DMS153 treated with DMSO at 0.1 percent for 48 hours (cell line): ENCODE results near the gene PTGES.
A peak's percentile ranks its signal among the peaks of the same experiment; 100 is the strongest.
"Not testable (repeated sequence)": the region's sequence is repeated elsewhere in the genome, so short reads cannot be mapped to it uniquely, and the experiment has no call there.

ENCODE experiments used
- DNase-seq: peaks from one replicate; lab custom pipeline; 2025; ENCODE audit not compliant: unreplicated experiment; lab: John Stamatoyannopoulos, UW

The PTGES gene, protein sequence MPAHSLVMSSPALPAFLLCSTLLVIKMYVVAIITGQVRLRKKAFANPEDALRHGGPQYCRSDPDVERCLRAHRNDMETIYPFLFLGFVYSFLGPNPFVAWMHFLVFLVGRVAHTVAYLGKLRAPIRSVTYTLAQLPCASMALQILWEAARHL

DNA sequence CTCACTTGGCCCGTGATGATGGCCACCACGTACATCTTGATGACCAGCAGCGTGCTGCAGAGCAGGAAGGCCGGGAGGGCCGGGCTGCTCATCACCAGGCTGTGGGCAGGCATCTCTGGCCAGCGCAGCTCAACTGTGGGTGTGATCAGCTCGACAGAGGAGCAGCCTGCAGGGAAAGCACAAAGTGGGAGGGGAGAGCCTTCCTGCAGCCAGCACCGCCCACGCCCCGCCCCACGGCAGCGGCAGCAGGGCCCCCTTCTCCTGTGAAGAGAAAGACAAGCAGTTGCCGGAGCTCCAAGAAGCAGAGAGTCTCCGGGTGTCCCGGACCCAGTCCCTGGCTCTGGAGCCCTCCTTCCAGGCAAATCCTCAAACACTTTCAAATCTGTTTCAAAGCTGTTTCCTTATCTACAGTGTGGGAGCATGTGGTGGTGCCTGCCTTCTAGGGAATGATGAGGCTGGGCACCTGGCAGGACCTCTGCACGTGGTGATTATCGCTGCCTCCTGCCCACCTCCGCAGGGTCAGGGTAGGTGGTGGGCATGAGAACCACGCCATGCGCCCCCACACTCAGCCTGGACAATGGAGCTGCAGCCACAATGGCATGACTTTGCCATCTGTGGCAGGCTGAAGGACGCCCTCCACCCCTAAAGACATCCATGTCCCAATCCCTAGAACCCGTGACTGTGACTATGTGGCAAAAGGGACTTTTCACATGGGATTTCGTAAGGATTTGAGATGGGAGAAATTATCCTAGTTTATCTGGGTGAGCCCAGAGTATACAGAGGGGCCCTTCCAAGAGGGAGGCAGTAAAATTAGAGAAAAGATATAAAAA is at the start of gene PTGES:
Gene PTGES (minus strand): TSS at position 143 of the 830 bp plus-strand sequence. CDS start 30 bp downstream, at position 113.
- peak; percentile 8 for DNase-seq

DNA sequence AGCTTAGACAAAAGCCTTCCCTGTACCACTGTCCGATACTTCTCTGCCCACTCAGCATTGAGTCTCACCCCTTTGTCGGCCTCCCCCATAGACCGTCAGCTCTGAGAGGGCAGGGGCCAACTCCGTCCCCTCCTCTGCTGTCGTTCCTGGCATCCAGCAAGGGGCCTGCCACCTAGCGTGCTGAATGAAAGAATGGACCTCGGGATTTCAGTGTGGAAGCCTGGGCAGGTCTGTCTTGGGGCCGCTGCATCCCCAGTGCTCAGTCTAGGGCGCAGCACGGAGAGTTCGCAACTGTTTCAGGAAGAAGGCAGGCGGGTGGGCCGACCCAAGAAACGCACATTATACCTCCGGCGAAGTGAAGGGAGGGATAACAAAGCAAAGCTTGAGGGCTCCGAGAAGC is 48.7 kb upstream of the PTGES start:
- no peak for DNase-seq

DNA sequence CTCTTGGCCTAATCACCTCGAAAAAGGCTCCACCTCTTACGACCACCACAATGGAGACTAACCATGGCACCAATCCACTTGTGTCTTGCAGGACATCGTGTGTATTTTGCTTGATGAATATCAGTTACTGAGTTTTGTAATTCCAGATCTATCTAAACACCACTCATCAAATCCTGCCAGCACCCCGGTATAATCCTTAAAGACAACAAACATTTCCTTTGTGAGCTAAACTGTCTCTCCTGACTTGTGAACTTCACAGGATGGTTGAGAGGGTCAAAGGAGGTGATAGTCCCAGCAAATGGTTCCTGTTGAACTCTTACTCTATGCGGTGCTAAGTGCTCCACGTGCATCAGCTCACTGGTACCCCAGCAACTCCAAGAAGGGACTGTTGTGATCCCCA is 46.1 kb upstream of the PTGES start:
- no peak for DNase-seq

DNA sequence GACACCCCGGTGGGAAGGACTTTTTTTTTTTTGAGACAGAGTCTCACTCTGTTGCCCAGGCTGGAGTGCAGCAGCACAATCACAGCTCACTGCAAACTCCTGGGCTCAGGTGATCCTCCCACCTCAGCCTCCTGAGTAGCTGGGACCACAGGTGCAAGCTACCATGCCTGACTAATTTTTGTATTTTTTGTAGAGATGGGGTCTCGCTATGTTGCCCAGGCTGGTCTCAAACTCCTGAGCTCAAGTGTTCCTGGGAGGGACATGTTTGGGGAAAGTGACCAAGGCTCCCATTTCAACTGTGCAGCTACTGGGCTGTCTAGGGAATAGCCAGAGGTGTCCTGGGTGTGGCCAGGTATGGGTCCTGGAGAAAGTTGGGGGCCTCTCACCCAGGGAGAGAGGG is 43.2 kb upstream of the PTGES start:
- DNase-seq, result not testable (repeated sequence)

DNA sequence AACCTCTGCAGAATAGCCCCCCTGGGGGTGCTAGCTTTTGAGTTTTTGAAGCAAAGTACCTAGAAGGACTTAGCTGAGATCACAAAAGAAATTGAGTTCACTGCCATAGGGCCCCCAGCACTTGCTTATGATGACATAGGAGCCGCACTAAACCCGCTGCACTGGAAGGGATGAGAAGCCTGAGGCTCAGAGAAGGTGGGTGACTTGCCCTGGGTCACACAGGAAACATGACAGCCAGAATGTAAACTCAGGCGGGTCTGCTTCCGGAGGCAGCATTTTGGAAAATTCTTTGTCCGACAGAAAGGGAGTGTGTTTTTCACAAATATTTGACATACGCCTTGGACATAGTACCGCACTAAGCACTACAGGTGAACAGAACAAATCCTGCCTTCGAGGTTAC is 41.7 kb upstream of the PTGES start:
- no peak for DNase-seq

DNA sequence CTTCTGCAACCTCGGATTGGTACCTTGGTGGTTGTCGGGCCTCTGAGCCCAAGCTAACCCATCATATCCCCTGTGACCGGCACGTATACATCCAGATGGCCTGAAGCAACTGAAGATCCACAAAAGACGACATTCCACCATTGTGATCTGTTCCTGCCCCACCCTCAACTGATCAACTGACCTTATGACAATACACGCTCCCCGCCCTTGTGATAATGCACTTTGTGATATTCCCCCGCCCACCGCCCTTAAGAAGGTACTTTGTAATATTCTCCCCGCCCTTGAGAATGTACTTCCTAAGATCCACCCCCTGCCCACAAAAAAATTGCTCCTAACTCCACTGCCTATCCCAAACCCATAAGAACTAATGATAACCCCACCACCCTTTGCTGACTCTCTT is 33.6 kb upstream of the PTGES start:
- no peak for DNase-seq

DNA sequence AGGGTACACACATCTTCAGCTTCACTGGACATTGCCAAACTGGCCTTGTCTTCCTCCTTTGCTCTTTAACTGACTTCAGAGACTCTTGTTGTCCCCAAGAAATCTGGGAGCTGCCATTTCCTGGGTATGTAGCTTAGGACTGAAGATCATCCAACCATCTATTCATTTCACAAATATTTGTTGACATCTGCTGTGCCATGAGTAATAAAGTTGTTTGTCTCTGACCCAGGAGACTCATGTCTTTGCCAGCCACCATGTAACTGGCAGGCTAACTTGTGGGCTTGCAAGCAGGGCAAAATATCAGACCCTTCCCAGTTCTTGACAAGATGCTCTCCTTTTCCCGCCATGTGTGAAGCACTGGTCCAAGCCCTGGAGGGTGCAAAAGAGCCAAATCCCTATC is 33.0 kb upstream of the PTGES start:
- DNase-seq, result no peak

DNA sequence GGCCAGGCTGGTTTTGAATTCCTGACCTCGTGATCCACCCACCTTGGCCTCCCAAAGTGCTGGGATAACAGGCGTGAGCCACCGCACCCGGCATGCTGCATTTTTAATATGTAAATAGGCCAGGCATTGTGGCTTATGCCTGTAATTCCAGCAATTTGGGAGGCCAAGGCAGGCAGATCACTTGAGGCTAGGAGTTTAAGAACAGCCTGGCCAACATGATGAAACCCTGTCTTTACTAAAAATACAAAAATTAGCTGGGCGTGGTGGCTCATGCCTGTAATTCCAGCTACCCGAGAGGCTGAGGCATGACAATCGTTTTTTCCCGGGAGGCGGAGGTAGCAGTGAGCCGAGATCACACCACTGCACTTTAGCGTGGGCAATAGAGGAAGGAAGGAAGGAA is 32.1 kb upstream of the PTGES start:
- not testable (repeated sequence) for DNase-seq

DNA sequence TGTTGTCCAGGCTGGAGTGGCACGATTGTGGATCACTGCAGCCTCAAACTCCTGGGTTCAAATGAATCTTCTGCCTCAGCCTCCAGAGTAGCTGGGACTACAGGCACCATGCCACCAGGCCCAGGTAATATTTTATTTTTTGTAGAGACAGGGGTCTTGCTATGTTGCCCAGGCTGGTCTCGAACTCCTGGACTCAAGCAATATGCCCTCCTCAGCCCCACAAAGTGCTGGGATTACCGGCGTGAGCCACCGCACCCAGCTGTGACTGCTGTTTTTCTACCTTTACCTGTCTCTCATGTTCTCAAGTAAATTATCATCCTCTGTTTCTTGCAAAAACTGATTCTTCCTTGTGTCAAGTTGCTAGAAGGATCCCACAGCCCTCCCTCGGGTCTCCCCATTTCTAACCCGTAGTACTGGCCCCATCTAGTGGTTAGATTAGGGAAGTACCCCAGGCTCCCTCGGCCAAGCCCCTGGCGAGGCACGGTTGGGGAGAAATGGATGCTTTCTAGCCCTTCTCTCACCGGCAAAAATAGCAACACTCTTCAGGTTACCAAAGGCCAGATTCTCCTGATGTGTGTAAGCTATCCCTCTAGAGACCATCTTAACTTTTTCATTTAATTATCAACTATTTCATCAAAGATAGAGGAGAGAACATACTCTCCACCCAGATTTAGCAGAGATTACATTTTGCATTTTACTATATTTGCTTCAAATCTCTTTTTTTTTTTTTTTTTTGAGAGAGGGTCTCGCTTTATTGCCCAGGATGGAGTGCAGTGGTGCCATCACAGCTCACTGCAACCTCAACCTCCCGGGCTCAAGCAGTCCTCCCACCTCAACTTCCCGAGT is 30.9 kb upstream of the PTGES start:
- peak; percentile 23 for DNase-seq

DNA sequence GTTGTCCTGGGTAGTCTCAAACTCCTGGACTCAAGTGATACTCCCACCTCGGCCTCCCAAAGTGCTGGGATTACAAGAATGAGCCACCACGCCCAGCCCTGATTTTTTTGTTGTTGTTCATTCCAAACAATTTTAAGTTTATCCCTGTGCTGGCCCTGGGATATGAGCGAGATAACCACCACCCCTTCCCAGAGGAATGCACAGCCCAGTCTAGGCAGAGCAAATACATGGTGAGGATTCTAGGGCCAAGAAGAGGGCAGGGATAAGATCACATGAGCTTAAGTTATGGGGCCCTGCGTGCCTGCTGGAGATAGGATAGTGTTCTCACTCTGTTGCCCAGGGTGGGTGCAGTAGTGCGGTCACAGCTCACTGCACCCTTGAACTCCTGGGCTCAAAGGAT is 29.1 kb upstream of the PTGES start:
- DNase-seq, result no peak

DNA sequence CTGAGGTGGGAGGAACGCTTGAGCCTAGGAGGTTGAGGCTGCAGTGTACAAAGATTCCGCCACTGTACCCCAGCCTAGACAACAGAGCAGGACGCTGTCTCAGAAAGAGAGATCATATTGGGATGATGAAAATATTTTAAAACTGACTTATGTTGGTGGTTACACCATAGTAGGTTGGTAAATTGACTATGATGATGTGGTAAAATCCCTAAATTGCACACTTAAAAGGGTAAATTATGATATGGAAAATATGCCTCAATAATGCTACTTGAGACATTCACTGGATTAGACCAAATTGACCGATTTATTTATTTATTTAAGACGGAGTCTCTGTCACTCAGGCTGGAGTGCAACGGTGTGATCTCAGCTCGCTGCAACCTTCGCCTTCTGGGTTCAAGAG is 28.3 kb upstream of the PTGES start:
- no peak for DNase-seq

DNA sequence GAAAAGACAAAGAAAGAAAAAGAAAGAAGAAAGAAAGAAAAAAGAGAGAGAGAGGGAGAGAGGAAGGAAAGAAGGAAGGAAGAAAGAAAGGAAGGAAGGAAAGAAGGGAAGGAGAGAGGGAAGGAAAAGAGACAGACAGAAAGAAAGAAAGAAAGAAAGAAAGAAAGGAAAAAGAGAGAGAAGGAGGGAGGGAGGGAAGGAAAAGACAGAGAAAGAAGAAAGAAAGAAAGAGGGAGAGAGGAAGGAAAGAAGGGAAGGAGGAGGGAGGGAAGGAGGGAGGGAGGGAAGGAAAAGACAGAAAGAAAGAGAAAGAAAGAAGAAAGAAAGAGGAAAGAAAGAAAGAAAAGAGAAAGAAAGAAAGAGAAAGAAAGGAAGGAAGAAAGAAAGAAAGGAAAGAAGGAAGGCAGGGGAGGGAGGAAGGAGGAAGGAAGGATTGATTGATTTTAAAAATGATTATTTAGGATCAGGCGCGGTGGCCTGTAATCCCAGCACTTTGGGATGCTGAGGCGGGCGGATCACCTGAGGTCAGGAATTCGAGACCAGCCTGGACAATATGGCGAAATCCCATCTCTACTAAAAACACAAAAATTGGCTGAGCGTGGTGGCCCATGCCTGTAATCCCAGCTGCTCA is 26.8 kb upstream of the PTGES start:
- no peak for DNase-seq

DNA sequence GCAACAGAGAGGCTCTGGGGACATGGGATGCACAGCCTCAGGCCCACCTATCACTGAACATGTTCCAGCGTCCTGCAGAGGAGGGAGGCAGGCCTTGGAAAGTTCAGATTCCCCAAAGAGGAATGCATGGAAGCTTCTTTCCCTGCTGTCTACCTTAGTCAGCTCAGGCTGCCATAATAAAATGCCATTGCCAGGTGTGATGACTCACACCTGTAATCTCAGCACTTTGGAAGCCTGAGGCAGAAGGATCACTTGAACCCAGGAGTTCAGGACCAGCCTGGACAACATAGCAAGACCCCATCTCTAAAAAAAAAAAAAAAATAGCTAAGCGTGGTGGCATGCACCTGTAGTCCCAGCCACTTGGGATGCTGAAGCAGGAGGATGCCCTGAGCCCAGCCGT is 25.6 kb upstream of the PTGES start:
- no peak for DNase-seq

DNA sequence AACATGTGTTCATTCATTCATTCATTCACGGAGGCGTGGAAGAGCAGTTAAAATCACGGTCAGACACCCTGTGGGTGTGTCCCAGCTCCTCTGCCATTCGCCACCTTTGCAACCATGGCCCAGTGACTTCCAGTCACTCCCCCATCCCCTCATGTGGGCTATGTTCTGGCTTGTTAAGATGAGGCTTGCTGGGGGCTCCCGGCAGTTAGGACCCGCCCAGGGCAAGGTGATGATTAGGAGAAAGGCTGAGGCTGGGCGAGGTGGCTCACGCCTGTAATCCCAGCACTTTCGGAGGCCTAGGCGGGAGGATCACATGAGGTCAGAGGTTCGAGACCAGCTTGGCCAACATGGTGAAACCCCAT is 24.9 kb upstream of the PTGES start:
- DNase-seq, result no peak

DNA sequence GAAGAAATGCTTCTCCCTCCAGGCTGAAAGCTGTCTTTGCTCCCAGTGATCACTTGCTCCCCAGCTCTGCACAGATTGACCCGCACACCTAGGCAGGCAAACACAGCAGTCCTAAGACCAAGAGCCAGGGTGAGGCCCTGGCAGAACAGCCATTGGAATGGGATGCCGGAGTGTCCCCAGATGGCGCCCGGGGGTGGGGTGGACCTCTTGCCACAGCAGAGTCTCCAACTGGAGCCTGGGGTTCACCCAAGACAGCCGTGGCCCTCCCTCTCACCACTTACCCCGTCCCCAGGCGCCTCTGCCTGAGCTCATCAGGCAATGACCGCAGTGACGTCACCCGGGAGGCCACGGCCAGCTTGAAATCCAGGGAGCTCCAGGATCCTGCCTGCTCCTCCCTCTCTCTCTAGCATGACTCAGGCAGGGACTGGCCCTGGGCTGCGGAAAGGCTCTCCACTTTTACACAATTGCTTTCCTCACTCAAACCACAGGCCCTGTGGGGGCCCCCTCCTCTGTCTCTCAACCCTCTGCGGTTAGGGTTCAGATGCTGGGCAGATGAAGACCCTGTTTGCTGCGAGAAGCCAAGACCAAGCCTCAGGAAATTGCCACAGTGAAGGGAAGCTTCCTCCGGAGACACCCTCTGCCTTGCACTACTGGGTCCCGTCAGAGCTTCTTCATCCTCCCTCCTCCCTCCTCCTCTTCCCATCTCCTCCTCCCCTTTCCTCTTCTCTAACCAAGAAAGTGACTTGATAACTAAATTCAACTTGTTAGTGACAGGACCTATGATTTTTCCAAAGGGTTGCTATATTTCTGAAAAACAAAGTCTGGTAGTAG is 24.3 kb upstream of the PTGES start:
- peak; percentile 46 for DNase-seq

DNA sequence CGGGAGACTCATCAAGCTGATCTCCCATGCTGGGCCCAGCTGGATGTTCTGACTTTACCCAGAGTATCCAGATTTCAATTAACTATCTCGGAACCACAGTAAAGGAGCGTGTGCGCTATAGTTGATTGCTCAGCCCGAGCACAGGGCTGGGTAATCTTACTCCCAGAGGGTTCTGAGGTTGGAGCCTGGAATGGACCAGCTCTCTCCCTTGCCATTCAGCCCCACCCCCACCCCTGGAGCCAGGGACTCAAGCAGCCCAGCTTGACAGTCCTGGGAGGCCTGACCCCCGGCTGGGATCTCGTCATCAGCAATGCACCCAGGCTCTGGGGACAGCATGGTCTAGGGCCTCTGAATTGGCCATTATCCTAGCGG is 23.7 kb upstream of the PTGES start:
- DNase-seq, result no peak

DNA sequence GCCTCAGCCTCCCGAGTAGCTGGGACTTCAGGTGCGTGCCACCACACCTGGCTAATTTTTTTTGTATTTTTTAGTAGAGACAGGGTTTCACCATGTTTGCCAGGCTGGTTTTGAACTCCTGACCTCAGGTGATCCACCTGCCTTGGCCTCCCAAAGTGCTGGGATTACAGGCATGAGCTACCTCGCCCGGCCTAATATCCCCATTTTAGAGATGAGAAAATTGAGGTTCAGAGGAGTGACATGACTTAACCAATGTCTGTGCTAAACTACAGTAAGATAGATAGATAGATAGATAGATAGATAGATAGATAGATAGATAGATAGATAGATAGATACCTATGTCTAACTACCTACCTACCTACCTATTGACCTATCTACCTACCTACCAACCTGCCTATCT is 23.3 kb upstream of the PTGES start:
- DNase-seq, result not testable (repeated sequence)

DNA sequence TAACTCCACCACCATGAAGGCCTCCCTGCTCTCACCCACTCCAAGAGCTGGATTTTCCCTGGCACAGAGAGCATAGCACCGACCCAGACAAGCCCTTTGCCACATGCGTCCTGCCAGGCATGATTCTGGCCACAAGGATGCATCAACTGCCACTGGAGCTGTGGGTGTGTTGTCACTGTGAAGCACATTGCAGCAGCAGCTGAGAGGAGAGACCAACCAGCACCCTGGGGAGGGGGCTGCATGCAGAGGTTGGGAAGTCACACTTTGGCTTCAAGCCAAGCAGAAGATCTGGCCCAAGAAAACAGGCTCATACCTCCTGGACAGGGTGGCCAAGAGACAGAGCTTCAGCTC is 22.6 kb upstream of the PTGES start:
- no peak for DNase-seq

DNA sequence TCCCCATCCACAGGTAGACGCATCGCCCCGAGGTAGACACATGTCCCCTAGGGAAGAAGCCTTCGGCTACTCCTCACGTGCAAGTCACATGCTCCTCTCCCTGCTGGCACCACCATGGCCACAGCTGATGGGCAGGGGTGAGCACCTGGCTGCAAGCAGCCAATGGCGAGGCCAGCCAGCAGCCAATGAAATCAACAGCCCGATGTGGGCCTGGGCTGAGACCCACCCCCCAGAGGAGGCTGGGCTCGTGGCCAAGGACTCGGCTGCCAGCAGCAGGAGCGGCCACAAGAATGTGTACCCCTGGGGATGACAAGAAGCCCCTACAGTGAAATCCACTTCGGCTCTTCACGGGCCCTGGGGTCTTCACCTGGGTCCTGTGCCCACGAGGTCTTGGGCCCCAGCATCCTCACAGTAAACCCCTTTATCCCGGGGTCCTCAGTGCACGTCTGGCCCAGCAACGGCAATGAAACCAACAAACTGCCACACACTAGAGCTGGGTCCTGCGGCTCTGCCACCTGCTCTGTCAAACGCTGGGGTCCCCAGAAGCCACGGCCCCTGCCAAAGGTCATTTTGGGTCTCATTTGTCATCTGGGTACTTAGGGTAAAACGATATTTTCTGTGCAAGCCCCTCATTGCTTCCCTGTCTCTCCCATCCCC is 22.1 kb upstream of the PTGES start:
- DNase-seq, result peak; percentile 49
